IPS DF 6.9 (cell line): ENCODE measurements around the gene CACNB2.

Experiments
- DNase-seq: peaks from one replicate; pipeline ENCODE4 v3.0.0-alpha.2; 2013; ENCODE audit warnings: low read depth, low spot score
- H3K27ac ChIP-seq: one replicate; pipeline ENCODE4 v1.5.1; 2013; ENCODE audit warnings: low read length, control low read depth
- H3K27me3 ChIP-seq: 2 replicates; pipeline ENCODE4 v1.6.1; 2013; ENCODE audit warnings: mild to moderate bottlenecking, low read length; ENCODE audit not compliant: control insufficient read depth, insufficient read depth
- H3K36me3 ChIP-seq: 2 replicates; pipeline ENCODE4 v1.6.1; 2013; ENCODE audit warnings: low read length; ENCODE audit not compliant: control insufficient read depth, insufficient read depth
- H3K4me1 ChIP-seq: 2 replicates; pipeline ENCODE4 v1.6.1; 2013; ENCODE audit warnings: low read length; ENCODE audit not compliant: control insufficient read depth, insufficient read depth
- H3K4me3 ChIP-seq: 2 replicates; pipeline ENCODE4 v1.5.1; 2013; ENCODE audit warnings: mild to moderate bottlenecking, low read length
- H3K9me3 ChIP-seq: 2 replicates; pipeline ENCODE4 v1.6.1; 2013; ENCODE audit warnings: low read length, inconsistent platforms; ENCODE audit not compliant: control insufficient read depth, insufficient read depth
- WGBS: extraction: QIAGEN DNeasy Blood & Tissue Kit; methylation state at CpG from one replicate; pipeline ENCODE4 v1.1.7; 2013; ENCODE audit warnings: mixed read lengths, missing lambda C conversion rate; ENCODE audit not compliant: insufficient read length, insufficient coverage; 5-methylcytosine and 5-hydroxymethylcytosine counted together

The CACNB2 gene

DNA sequence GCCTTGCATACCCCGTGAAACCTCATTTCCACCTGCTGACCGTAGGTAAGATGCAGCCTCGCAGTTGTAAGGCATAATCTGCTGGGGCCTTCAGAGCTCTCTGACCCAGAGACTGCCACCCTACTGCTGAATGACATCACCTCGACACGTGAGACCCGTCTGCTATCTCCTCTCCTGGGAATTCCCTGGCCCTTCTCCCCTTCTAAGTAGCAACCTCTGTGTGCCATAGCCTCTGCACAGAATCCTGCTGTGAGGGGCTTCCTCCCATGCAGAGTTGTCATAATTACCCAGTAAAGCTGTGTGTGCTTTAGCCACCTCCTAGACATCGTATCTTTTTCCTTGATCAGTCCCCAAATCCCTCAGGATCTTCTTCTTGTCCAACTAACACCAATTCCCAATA, 106.7 kb downstream of the CACNB2 start:
- Histone ChIP-seq H3K4me1 (no peaks in the 10 kb centered on the region; the same call in 1 of the 2 replicates), H3K27me3 (no peaks in the 10 kb centered on the region), H3K9me3 (no peaks in the 10 kb centered on the region), H3K36me3 (no peaks in the 10 kb centered on the region), H3K27ac (no peak overlapping the region), H3K4me3 (no peak overlapping the region)
- no peak for DNase-seq
- WGBS: no CpG with 5 or more reads among the region's 7 CpGs

DNA sequence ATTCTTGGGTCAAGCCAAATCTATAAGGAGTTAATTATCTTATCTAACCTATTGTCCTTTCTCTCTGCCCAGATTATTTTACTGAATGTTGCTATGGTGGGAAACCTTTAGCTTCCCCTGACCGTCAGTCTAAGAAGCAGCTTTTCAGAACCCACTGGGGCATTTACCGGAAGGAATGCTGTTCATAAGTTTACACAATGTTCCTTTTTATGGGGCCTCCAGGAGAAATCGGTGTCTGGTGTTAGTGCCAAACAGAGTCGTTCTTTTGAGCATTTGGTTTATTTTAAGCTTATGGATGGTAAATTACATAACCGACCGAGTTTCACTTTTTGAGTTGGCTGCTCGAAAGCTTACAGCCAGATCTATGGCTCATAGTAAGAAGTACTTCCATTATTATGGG, 111.9 kb downstream of the CACNB2 start:
- Histone ChIP-seq H3K9me3 (no peaks in the 10 kb centered on the region), H3K4me1 (no peaks in the 10 kb centered on the region), H3K27ac (no peak overlapping the region), H3K4me3 (no peak overlapping the region), H3K36me3 (no peaks in the 10 kb centered on the region), H3K27me3 (no peaks in the 10 kb centered on the region)
- WGBS: no CpG with 5 or more reads among the region's 7 CpGs
- no peak for DNase-seq

DNA sequence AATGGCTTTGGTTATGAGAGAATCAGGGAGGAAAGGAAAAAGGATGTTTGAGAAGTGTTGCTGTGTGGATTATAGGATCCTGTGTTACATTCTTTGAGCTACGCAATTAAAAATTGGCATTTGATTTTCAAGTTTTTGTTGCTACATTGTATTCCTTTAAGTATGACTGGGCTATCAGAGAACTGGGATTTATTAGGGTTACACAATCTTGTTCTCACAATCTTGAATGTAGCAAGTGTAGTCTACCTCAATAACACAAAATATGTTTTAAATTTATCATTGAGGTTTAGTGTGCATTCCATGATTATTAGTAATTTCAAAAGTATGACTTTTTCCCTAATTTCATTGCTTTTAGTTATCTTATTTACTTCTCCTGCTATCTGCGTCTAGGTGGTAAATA, 113.9 kb downstream of the CACNB2 start:
- no peak overlapping the region for H3K4me3 ChIP-seq
- no peaks in the 10 kb centered on the region for H3K9me3 ChIP-seq
- no CpG with 5 or more reads among the region's 2 CpGs for WGBS

DNA sequence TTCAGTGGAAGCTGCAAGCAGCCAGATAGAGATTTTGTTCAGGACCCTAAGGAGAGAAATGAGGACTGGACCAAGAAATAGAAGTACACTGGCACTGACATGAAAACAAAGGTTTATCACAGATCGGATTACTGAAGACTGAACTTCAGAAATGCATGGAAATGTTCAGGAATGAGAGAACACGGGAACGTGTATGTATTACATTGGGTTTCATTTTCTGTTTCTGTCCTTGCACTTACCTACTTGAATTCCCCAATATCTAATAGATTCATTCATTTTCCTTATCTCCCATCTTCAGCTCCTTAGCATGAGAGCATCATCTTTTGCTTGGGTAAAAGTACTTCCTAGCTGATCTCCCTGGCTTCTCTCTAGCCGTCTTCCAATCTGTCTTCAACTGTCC, 114.5 kb downstream of the CACNB2 start:
- Histone ChIP-seq H3K9me3 (no peaks in the 10 kb centered on the region), H3K27ac (no peak overlapping the region), H3K4me1 (no peaks in the 10 kb centered on the region), H3K4me3 (no peak overlapping the region), H3K27me3 (no peaks in the 10 kb centered on the region), H3K36me3 (no peaks in the 10 kb centered on the region)
- no peak for DNase-seq
- WGBS: no CpG with 5 or more reads among the region's 4 CpGs

More for the DNA sequence above, 113.9 kb downstream of the CACNB2 start:
- Histone ChIP-seq H3K27me3 (no peaks in the 10 kb centered on the region), H3K27ac (no peak overlapping the region), H3K36me3 (no peaks in the 10 kb centered on the region), H3K4me1 (no peaks in the 10 kb centered on the region)
- DNase-seq: no peak

DNA sequence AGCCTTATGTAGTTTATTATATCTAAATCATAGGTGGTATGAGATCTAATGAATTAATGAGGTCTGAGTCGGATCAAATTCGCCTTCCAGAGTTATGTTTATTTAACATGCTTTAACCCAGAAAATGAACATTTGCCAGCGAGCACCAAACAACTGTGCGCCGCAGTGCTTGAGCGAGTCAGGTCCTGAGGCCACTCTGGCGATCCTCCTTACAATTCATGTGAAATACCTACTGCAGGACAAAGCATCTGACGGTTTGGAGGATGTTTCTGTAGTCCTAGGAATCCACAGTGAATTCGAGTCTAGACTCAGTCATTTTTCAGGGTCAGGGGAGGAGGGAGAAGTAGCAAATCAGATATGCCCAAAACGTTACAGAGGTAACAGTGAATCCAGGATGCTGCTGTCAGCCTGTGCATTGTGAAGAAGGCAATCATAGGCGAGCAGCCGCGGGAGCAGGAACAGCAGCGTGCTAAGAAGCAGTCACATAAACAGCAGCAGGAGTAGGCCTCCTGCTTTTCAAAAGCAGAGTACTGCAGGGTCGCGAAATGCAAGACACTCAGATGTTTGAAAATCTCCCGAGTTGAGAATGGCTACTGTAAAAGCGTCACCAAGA, 120.2 kb downstream of the CACNB2 start:
- H3K27me3 ChIP-seq: no peaks in the 10 kb centered on the region
- no CpG with 5 or more reads among the region's 18 CpGs for WGBS
- H3K4me1 ChIP-seq: peaks cover 3% of the 10 kb centered on the region
- H3K9me3 ChIP-seq: no peaks in the 10 kb centered on the region
- H3K36me3 ChIP-seq: no peaks in the 10 kb centered on the region
- no peak overlapping the region for H3K27ac ChIP-seq
- H3K4me3 ChIP-seq: no peak overlapping the region
- no peak for DNase-seq

DNA sequence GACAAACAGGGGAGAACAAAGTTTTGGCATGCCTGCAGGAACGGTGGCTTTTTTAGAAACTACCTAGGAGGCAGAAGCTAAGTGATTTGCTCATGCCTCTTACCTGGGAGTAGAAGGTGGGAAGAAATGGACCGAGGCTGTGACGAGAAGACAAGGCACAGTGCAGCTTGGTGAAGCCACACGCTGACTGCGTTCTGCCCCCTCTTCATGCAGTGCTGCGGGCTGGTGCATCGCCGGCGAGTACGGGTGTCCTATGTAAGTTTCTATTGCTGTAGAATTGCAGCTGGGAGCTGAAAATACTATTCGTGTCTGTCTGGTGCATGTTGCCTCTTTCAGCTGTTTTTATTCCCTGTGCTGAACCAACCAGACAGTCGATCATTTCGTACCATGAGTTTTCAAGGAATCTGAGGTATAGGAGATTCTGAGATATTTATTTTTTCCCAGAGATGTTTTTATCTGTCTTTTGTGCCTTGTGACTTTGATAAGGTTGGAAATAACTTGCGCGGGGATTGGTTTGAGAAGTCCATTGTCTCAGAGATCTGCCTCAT, 120.9 kb downstream of the CACNB2 start:
- no peaks in the 10 kb centered on the region for H3K27me3 ChIP-seq
- no peak overlapping the region for H3K4me3 ChIP-seq
- no peak for DNase-seq
- H3K9me3 ChIP-seq: no peaks in the 10 kb centered on the region
- WGBS: no CpG with 5 or more reads among the region's 15 CpGs
- peaks cover 3% of the 10 kb centered on the region for H3K4me1 ChIP-seq
- H3K27ac ChIP-seq: no peak overlapping the region
- no peaks in the 10 kb centered on the region for H3K36me3 ChIP-seq

DNA sequence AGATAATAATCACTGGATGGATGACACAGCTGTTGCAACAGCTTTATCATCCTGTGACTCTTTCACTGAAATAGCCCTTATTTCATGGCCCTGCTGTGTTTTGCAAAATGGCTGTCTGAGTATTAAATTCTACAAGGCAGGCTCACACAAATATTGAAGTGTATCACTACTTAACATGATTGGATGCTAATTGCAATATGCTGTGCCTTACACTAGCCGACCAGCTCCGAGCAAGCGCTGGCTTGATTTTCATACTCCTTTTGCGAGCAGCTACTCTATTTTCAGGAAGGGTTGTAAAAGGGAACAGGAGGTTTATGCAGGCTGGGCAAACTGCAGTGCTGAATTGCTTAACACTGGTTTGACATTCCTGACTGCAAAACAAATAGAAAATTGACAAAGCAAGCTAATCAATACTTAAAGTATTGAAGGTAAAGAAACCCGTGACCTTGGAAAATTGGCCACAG, 121.6 kb downstream of the CACNB2 start:
- H3K4me3 ChIP-seq: no peak overlapping the region
- H3K27ac ChIP-seq: no peak overlapping the region
- WGBS: no CpG with 5 or more reads among the region's 5 CpGs
- H3K36me3 ChIP-seq: no peaks in the 10 kb centered on the region
- H3K4me1 ChIP-seq: peaks cover 3% of the 10 kb centered on the region
- DNase-seq: no peak
- no peaks in the 10 kb centered on the region for H3K27me3 ChIP-seq
- no peaks in the 10 kb centered on the region for H3K9me3 ChIP-seq

DNA sequence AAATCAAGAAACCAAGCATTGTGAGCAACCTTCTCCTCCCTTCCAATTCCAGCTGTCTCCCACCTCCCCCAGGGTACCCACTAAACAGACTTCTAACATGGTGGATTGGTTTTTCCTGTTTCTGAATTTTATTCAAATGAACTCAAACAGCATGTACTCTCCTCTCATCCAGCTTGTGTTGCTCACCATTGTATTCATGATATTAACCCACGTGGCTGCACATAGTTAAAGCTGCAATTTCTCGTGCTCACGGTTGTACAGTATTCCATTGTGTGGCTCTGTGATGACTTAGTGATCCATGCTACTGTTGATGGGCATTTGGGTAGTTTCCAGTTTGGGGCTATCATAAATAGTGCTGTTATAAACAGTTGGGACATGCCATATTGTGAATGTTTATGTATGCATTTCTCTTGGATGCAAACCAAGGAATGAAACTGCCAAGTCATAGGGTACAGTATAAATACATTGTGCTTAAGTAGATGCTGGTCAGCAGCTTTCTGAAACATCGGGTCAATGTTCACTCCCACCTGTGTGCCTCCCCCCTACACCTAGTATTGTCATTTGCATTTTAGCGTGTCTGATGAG, 124.3 kb downstream of the CACNB2 start:
- WGBS: no CpG with 5 or more reads among the region's 5 CpGs
- no peaks in the 10 kb centered on the region for H3K9me3 ChIP-seq

DNA sequence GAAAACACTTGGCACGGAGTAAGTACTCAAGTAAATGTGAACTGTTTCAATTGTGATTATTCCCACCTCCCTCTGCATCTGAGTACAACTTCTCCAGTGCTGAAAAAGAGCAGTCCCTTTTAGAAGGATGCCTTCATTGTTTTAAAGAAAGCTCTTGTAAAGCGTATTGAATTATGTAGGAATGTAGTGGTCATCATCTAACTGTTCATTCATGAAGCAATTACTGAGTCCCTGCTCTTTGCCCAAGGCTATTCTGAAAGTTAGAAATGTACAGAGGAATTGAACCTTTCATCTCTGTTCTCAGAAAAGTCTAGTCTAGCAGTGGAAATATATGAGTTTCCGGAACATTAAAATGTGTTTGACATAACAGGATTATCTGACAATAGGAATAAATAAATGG, 127.8 kb downstream of the CACNB2 start:
- H3K9me3 ChIP-seq: no peaks in the 10 kb centered on the region
- no peak overlapping the region for H3K4me3 ChIP-seq
- H3K36me3 ChIP-seq: no peaks in the 10 kb centered on the region
- DNase-seq: no peak
- WGBS: no CpG with 5 or more reads among the region's 3 CpGs
- no peaks in the 10 kb centered on the region for H3K4me1 ChIP-seq
- H3K27me3 ChIP-seq: no peaks in the 10 kb centered on the region
- no peak overlapping the region for H3K27ac ChIP-seq

More for the DNA sequence above, 124.3 kb downstream of the CACNB2 start:
- H3K27ac ChIP-seq: no peak overlapping the region
- peaks cover 3% of the 10 kb centered on the region for H3K4me1 ChIP-seq
- no peaks in the 10 kb centered on the region for H3K36me3 ChIP-seq
- no peak overlapping the region for H3K4me3 ChIP-seq
- no peak for DNase-seq
- no peaks in the 10 kb centered on the region for H3K27me3 ChIP-seq

DNA sequence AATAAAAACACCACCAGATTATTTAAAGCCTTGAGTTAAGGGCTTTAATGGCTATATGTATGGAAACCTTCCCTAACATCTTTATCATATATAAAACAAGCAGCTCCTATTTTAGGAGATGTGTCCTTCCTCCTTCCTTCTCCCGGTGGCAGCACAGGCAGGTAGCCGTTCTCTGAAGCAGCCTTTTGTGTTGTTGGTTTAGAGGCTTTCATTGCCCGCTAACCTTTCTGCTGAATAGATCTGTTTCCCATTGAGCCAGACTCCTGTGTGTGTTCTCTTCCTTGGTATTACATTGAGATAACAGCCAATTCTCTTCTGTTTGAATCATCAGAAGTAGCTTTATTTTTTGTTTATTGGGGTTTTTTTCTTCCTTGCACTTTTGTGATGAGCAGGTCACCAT, 131.3 kb downstream of the CACNB2 start:
- no CpG with 5 or more reads among the region's 3 CpGs for WGBS
- DNase-seq: no peak

DNA sequence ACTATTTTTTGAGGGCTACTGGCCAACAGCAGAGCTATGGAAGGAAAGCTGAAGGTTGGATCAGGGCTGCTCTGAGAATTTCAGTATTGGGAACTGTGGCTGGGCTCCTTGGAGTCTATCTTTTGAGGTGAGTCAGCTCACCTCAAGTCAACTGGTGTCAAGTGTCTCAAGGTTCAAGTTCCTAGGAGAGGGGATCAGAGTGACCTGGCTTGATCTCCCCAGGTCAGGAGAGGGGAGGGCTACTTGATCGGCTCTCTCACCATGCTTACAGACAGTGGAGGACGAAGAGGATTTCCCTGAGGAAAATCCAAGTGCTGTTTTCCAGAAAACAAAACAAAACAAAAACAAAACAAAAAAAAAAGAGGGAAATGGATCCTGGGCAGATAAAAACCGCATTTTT, 132.8 kb downstream of the CACNB2 start:
- no peak overlapping the region for H3K27ac ChIP-seq
- no peaks in the 10 kb centered on the region for H3K27me3 ChIP-seq
- H3K4me3 ChIP-seq: no peak overlapping the region
- no peaks in the 10 kb centered on the region for H3K9me3 ChIP-seq
- no CpG with 5 or more reads among the region's 3 CpGs for WGBS
- no peak for DNase-seq
- H3K36me3 ChIP-seq: no peaks in the 10 kb centered on the region
- no peaks in the 10 kb centered on the region for H3K4me1 ChIP-seq

More for the DNA sequence above, 131.3 kb downstream of the CACNB2 start:
- Histone ChIP-seq H3K27ac (no peak overlapping the region), H3K4me1 (no peaks in the 10 kb centered on the region), H3K9me3 (no peaks in the 10 kb centered on the region), H3K36me3 (no peaks in the 10 kb centered on the region), H3K27me3 (no peaks in the 10 kb centered on the region), H3K4me3 (no peak overlapping the region)
